HG02870 (cell line): ENCODE results near the gene RAPGEF5.
"Not testable (repeated sequence)": the region's sequence is repeated elsewhere in the genome, so short reads cannot be mapped to it uniquely, and the experiment has no call there.

Experiments used
- ATAC-seq: cut with Tn5 transposase; IDR thresholded peaks from one replicate; pipeline ENCODE4 v1.9.1; 2021; ENCODE audit warnings: mild to moderate bottlenecking, moderate library complexity; ENCODE audit not compliant: unreplicated experiment

The RAPGEF5 gene

DNA sequence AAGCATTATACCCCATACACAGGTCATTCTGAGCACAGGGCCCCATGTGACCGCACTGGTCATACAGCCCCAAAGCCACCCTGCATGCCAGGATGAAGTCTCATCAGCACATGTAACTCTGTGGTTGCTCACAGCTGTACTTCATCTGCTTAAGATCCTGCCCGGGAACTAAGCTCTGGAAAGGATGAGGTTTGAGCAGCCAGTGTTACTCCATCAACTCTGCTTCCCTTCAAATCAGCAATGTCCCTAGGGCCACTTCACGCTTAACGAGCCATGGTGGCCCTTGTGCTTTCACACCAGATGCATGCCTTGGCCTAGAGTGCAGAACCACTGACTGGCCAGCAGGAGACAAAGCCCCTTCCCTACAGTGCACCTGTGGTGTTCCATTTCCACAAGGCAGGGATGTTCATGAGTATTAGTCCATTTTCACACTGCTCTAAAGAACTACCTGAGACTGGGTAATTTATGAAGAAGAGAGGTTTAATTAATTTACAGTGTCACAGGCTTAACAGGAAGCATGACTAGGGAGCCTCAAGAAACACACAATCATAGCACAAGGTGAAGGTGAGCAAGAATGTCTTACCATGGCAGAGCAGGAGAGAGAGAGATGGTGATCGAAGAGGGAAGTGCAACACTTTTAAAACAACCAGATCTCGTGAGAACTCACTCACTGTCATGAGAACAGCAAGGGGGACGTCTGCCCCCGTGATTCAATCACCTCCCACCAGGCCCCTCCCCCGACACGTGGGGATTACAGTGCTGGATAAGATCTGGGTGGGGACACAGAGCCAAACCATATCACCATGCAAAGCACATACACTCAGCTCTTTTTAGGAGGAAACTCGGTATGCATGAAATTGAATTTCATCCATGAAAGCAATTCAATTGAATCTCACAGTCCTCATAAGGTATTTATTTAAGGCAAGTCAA is 262.3 kb downstream of the RAPGEF5 start:
- no peak for ATAC-seq

DNA sequence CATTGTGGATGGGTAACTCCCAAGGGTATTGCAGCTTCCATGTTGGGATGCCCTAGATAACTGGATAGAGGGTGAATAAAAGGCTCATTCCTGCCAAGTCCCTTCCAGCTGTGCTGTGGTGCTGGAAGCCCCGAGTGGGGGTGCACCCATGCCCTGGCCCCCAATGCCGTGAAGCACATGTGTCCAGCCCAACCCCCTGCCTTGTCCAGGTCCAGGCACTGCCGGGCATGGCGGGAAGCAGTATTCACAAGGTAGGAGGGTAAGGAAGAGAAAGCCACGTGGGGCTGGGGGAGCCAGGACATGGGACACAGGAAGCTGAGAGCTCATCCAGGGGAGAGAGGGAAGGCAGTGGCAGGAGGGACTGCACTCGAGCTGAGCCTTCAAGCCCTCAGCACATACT is 263.0 kb downstream of the RAPGEF5 start:
- ATAC-seq: no peak

DNA sequence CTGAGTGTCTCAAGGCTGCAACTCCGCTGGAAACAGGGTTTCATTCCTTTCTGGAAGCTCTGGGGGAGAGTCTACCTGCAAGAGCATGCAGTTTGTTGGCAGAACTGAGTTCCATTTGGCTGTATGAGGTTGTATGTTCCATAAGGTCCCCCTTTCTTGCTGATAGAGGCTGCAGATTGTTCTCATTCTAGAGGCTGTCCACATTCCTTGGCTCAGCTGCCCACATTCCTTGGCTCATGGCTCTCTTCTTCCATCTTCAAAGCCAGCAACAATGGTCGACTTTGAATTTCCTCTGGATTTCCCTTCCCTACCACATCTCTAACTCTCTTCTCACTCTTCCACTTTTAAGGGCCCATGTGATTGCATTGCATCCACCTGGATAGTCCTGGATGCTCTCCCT is 264.0 kb downstream of the RAPGEF5 start:
- ATAC-seq: no peak

DNA sequence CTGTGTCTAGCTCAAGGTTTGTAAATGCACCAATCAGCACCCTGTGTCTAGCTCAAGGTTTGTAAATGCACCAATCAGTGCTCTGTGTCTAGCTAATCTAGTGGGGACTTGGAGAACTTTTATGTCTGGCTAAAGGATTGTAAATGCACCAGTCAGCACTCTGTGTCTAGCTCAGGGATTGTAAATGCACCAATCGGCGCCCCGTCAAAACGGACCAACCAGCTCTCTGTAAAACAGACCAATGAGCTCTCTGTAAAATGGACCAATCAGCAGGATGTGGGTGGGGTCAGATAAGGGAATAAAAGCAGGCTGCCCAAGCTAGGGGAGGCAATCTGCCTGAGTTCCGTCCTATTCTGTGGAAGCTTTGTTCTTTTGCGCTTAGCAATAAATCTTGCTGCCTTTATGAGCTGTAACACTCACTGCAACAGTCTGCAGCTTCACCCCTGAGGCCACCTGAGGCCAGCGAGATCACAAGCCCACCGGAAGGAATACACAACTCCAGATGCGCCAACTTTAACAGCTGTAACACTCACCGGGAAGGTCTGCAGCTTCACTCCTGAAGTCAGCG is 265.9 kb downstream of the RAPGEF5 start:
- not testable (repeated sequence) for ATAC-seq

DNA sequence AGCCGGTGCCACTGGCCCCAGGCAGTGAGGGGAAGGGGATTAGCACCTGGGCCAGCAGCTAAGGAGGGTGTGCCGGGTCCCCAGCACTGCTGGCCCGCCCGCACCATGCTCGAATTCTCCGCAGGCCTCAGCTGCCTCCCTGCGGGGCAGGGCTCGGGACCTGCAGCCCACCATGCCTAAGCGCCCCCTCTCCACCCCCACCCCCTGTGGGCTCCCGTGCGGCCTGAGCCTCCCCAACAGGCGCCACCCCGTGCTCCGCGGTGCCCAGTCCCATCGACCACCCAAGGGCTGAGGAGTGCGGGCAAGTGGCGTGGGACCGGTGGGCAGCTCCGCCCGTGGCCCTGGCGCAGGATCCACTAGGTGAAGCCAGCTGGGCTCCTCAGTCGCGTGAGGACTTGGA is 266.4 kb downstream of the RAPGEF5 start:
- ATAC-seq: no peak

DNA sequence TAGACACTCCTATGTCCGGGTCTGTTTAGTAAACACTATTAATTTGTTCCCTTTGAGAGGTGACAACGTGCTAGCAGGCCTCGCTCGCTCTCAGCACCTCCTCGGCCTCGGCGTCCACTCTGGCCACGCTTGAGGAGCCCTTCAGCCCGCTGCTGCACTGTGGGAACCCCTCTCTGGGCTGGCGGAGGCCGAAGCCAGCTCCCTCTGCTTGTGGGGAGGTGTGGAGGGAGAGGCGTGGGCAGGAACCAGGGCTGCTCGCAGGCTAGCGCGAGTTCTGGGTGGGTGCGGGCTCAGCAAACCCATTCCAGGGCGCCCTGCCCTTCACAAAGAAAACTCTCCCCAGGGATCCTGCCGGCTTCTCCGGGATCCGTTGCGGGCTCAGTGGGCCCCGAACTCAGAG is 266.8 kb downstream of the RAPGEF5 start:
- no peak for ATAC-seq

DNA sequence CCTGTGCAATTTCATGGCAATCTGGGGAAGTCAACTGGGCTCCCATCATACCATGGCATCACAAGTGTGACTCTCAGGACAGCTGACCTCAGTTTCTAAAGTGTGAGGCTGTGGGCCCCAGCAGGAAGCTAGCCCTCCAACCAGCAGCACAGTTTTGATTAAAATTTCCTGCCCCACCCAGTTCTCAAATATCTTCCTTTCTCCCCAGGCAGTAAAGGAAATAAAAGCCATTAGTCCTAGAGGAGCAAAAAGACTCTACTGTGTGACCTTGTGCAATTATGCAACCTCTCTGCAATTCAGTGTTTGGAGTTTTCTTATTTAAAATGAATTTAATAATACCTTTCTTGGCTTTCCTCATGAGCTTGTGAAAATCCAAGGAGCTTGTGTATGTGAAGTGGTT is 268.1 kb downstream of the RAPGEF5 start:
- no peak for ATAC-seq

DNA sequence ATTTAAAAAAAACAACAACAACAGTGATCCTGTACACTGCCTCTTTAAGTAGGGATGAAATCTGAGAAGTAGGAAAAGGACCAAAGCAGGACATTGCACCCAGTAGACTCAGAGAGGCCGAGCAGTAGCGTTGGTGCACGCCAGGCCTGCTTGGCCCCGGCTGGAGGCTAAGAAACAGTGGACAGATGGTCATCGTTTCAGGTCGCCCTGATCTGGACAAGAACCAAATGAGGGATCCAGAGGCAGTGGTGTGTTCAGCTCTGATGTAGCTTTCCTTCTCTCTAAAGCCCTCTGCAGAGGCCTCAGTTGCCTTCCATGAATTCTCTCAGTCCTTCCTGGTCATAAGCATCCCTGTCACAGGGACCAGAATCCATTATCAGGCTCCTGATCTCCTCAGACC is 269.1 kb downstream of the RAPGEF5 start:
- ATAC-seq: no peak

DNA sequence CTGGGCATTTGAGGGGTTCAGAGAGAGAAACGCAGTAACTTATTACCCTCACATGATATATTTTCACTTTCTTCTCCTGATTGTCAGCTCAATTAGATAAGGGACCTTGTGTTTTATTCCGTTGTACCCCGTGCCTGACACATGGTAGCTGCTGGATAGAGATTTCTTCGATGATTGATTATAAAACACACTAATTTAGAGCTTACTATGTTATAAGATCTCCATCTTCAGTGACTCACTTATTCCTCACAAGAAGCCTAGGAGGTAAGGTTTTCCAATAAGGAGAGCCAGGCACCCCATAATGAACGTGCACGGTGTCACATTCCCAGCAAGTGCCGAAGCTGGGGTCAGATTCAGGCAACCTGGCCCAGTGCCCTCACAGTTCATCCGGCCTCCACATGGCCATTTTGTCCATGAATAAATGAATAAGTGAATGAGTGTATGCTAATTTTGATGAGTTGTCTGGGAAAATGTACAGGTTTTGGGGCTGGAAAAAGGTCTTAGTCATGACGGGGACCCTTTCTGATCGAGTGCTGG is 273.2 kb downstream of the RAPGEF5 start:
- ATAC-seq: no peak

DNA sequence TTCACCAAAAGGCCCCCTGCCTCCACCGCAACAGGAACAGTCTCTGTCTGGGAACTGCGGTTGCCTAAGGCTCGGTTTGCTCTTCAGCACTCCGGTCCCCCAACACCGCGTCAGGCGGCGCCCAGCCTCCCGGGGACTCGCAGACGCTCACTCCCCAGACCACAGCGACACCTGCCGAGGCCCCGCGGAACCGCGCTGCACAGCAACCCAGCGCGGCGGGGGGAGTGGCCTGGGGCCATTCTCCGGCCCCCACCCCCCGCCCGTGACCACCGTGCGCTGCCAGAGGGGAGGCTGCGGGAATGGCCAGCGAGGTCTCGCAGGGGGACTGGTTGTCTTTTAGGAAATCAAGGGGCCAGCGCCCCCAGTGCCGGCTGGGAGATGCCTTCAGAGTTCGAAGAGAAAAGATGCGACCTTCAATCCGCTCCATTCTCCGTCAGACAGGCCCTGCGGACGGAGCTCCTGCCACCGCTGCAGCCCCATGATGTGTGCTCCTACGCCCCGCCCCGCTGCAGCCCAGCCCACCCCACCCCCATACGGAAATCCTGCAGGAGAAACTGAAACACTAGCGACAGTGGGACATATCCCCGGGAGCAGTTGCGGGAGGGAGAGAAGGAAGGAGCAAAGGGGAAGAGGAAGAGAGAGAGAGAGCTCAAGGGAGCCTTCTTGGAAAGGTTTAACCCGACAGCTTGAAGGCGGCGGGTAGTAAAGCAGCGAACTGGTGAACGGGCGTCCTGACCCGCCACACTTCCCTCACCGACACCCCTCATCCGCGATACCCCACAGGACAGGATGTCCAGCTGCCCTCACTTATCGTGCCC is 273.9 kb downstream of the RAPGEF5 start:
- peak; percentile 96 for ATAC-seq

DNA sequence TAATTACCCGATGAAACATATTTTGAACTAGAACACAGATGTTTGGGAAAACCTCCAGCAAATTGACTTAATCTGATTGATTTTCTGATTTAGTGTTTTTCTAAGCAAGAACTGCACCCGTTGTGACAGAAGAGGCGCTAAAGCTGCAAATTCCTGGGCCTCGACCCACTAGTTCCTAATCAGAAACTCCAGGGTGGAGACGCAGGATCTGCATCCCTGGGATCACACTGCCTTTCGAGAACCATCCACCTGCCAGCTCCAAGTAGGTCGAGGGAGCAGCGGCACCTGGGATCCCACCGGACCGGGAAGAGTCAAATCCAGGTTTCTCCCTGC is 274.4 kb downstream of the RAPGEF5 start:
- peak; percentile 9 for ATAC-seq

DNA sequence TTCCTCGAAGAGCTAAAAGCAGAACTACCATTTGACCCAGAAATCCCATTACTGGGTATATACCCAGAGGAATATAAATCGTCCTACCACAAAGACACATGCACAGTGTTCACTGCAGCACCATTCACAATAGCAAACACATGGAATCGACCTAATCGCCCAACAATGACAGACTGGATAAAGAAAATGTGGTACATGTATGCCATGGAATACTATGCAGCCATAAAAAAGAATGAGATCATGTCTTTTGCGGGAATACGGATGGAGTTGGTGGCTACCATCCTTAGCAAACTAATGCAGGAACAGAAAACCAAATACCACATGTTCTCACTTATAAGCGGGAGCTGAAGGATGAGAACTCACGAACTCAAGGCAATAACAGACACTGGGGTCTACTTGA is 276.7 kb downstream of the RAPGEF5 start:
- ATAC-seq: not testable (repeated sequence)

DNA sequence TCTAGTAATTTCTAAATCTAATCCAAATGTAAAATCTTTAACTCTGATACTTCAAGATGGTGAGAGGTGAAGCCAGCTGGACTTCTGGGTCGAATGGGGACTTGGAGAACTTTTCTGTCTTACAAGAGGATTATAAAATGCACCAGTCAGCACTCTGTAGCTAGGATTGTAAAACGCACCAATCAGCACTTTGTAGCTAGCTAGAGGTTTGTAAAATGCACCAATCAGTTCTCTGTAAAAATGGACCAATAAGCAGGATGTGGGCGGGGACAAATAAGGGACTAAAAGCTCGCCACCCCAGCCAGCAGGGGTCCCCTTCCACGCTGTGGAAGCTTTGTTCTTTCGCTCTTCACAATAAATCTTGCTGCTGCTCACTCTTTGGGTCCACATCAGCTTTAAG is 278.1 kb downstream of the RAPGEF5 start:
- not testable (repeated sequence) for ATAC-seq

DNA sequence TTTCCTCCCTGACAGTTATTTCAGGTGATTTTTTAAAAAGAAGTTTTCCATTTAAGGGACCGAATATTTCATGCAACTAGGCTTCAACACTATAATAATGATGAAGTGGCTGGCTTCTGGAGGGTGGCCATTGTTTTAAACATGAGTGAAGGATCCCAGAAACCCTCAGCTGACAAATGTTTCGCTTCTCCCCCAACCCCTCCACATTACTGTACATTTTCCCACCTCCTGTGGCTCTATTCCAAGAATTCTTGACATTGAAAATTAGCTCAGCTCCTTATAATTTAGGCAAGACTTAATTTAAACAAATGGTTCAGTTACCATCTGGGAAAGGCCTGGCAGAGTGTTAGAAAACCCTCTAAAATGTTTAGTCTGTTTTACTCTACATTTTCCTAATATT is 281.4 kb downstream of the RAPGEF5 start:
- no peak for ATAC-seq

DNA sequence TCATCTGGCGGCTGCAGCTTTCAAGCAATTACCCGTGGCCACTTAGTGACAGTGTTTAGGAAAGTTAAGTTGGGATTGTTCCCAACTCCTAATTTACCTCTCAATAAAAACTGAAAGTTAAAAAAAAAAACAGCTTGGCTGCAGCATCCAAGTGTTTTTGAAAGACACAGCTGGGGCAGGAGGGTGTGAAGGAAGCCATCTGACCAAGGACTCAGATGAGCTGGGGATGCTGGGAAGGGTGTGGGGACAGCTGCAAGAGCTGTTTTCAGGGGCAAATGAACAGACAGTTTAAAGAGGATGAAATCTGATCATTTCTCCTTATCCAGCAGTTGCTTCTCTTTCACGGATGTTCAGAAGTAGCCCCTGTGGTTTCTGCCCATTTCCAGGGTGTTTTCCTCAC is 282.1 kb downstream of the RAPGEF5 start:
- ATAC-seq: no peak
